Loucy (cell line): ENCODE measurements around the gene LUZP2.

Source experiments
- EZH2phosphoT487 ChIP-seq: fragments of 200-600 bp; IDR thresholded peaks from 2 replicates; pipeline ENCODE4 v1.6.1; 2018; ENCODE audit warnings: antibody characterized with exemption, mild to moderate bottlenecking, moderate library complexity, borderline replicate concordance
- TF ChIP-seq, protein P1 (sequence below): fragments of 200-600 bp; sonication (generic); conservative IDR thresholded peaks from 2 replicates; pipeline ENCODE4 v1.5.1; 2014; ENCODE audit warnings: mild to moderate bottlenecking, antibody characterized with exemption, low read length

DNA sequence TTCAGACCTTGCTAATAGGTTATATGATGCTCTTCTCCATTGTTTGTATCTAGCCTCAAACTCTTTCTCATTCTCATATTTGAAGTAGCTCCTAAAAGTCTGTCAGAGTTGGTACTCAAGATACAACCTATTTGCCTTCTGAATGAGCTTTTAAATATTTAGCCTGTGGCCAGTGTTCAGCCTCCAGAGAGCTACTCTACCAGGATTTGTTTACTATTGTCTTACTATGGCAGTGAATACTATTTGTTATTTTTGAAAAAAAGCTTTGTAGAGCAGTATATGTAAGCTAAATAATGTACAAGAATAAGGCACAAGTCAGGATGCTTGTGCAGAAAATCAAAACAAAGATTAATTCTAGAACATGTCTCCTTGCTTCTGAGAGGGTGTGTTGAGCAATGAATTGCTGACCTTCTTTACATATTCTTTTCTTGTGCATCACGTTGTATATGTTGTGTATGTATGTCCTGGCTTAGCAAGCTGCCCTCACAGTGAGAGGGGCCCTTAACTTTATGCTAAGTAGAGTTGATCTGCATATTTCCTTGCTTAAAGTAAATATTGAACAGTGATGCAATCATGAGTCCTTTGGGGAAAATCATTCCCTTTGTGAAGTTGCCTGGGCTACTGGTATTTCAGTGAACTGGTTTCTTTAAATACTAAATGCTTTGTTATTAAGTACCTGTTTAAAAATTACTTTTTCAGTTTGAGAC, 438.0 kb downstream of the LUZP2 start:
- TF ChIP-seq, protein P1, sequence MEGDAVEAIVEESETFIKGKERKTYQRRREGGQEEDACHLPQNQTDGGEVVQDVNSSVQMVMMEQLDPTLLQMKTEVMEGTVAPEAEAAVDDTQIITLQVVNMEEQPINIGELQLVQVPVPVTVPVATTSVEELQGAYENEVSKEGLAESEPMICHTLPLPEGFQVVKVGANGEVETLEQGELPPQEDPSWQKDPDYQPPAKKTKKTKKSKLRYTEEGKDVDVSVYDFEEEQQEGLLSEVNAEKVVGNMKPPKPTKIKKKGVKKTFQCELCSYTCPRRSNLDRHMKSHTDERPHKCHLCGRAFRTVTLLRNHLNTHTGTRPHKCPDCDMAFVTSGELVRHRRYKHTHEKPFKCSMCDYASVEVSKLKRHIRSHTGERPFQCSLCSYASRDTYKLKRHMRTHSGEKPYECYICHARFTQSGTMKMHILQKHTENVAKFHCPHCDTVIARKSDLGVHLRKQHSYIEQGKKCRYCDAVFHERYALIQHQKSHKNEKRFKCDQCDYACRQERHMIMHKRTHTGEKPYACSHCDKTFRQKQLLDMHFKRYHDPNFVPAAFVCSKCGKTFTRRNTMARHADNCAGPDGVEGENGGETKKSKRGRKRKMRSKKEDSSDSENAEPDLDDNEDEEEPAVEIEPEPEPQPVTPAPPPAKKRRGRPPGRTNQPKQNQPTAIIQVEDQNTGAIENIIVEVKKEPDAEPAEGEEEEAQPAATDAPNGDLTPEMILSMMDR = no peak
- no peak for TF ChIP-seq EZH2phosphoT487
